ENCODE measurements around the gene LDLRAD3. TPM values are rescaled to one million over a fixed set of nuclear protein-coding genes. Genes with fewer than 3 reads are reported as not detected.

The LDLRAD3 gene
- total RNA-seq, 4 donors from 2014 or later: 10.2 to 41.9 (median 19.8) TPM

DNA sequence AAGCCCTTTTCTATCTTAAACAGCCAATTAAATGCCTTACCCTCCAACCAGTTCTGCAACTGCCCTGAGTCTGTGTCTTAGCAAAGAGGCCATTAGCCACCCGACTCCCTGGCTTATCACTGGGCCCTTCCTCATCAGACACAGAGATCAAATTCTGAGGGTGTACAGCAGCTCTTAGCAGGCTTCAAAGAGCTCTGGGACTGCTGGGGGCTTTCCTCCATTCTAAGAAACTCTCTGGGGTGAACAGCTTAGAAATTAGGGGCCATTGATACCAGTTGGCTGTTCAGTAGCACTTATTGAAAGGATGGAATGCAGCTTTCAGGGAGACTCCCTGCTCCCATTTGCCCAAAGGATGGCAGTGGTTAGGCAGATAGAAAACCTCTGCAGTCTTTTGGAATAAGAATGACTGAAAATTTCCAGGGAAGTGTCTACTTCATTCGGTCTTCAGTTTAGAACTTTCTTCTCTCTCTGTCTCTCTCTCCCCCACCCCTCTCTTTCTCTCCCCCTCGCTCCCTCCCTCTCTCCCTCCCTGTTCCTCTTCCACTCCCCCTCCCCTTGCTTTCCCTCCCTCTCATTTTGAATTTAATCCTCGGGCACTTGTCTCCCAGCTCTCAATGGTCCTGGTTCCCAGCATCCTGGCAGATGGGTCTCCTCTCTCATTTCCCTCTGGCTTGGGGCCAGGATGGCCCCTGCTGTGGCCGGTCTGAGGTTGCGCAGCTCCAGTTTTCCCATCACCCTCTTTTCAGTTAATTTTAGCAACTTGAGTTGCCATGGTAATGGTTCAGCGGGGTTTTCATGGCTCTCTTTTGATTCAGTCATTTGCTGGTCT, 268.9 kb downstream of the LDLRAD3 start:
- Histone ChIP-seq H3K27ac (no peak overlapping the region), H3K36me3 (no peaks in the 10 kb centered on the region), H3K4me1 (no peaks in the 10 kb centered on the region), H3K9me3 (no peaks in the 10 kb centered on the region), H3K27me3 (no peaks in the 10 kb centered on the region), H3K4me3 (no peak overlapping the region)
- no peak for DNase-seq
- TF ChIP-seq, protein P1, sequence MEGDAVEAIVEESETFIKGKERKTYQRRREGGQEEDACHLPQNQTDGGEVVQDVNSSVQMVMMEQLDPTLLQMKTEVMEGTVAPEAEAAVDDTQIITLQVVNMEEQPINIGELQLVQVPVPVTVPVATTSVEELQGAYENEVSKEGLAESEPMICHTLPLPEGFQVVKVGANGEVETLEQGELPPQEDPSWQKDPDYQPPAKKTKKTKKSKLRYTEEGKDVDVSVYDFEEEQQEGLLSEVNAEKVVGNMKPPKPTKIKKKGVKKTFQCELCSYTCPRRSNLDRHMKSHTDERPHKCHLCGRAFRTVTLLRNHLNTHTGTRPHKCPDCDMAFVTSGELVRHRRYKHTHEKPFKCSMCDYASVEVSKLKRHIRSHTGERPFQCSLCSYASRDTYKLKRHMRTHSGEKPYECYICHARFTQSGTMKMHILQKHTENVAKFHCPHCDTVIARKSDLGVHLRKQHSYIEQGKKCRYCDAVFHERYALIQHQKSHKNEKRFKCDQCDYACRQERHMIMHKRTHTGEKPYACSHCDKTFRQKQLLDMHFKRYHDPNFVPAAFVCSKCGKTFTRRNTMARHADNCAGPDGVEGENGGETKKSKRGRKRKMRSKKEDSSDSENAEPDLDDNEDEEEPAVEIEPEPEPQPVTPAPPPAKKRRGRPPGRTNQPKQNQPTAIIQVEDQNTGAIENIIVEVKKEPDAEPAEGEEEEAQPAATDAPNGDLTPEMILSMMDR (IDR thresholded peaks at IDR 0.05): no peak
- TF ChIP-seq POLR2A (IDR thresholded peaks at IDR 0.05): no peak
- intact Hi-C loops (cut with DNase I; ENCODE audit: low total_unique reads): no loop called here

DNA sequence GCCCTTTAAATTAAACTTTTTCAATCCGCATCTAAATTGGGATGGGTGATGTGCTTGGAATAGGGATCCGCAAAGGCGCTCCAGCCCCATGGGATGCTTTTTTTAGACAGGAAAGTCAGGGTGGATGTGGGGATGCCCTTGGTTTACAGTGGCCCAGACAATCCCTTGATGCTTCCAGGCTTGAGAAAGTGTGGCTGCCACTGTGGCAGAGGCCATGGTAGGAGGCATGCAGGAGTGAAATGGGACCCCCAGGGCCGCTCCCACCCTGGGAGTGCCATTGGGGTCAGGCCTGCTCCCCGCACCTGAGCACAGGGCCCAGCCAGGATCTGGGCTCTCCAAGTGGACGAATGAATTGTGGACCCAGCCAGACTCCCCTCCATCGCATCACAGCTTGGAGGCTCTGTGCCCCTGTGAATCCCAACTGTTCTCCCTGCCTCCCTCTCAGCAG, 269.6 kb downstream of the LDLRAD3 start:
- Histone ChIP-seq H3K36me3 (no peaks in the 10 kb centered on the region), H3K27me3 (no peaks in the 10 kb centered on the region), H3K27ac (no peak overlapping the region), H3K4me1 (no peaks in the 10 kb centered on the region), H3K4me3 (no peak overlapping the region), H3K9me3 (no peaks in the 10 kb centered on the region)
- no peak for DNase-seq
- TF ChIP-seq, protein P1 (IDR thresholded peaks at IDR 0.05): no peak
- no peak for TF ChIP-seq POLR2A (IDR thresholded peaks at IDR 0.05)
- intact Hi-C loops (cut with DNase I; ENCODE audit: low total_unique reads): no loop called here

DNA sequence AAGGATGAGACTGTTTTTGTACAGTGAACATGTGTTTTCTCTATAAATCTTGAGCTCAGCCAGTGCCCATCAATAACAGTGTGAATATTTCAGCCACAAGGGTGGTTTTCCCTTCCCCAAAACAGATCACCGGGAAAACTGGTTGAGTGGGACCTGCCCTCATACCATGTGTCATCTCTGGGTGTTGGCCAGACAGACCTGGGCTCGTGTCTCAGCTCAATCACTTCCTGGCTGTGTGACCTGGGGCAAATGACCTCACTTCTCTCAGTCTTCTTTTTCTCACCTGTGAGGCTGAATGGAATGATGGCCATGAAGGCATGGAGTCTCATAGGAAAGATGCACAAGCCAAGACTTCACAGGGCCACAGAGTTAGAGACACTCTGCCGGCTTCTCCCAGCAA, 270.6 kb downstream of the LDLRAD3 start:
- no peaks in the 10 kb centered on the region for H3K27me3 ChIP-seq
- no peak overlapping the region for H3K27ac ChIP-seq
- peaks cover 0 to under 1% of the 10 kb centered on the region in 2 donors for H3K9me3 ChIP-seq
- DNase-seq: no peak
- TF ChIP-seq, protein P1 (IDR thresholded peaks at IDR 0.05): no peak
- TF ChIP-seq POLR2A (IDR thresholded peaks at IDR 0.05): no peak
- intact Hi-C loops (cut with DNase I; ENCODE audit: low total_unique reads): no loop called here
- no peak overlapping the region for H3K4me3 ChIP-seq
- no peaks in the 10 kb centered on the region for H3K4me1 ChIP-seq
- no peaks in the 10 kb centered on the region for H3K36me3 ChIP-seq

DNA sequence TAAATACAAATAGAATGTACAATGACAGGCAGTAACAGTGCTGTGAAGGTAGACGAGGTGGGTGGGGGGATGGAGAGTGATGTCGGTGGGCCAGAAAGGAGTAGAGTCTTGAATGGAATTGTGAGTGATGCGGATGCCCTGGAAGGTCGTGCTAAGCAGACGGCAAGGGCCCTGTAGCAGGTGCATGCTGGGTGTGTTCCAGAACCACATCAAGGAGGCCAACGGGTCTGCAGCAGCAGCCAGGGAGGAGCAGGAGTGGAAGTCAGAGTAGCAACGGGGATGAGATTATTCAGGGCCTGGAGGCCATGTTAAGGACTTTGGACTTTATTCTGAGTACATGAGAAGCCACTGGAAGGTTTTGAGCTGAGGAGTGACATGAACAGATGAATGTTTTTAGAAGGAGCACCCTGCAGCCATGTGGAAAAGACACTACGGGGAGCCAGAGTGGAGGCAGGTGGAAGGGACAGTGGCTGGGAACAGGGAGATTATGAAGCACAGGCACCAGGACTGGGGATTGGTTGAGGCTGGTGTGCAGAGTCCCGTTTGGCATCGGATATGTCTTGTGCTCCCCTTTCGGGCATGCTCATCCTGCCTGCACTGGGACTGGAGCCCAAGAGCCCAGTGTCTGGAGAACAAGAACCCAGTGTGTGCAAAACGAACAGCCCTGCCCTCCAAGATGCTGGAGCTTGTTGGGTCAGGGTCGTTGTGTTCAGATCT, 271.3 kb downstream of the LDLRAD3 start:
- Histone ChIP-seq H3K27ac (no peak overlapping the region), H3K4me1 (no peaks in the 10 kb centered on the region), H3K9me3 (peaks cover 0 to 7% of the 10 kb centered on the region in 2 donors), H3K4me3 (no peak overlapping the region), H3K27me3 (no peaks in the 10 kb centered on the region), H3K36me3 (no peaks in the 10 kb centered on the region)
- intact Hi-C loops (cut with DNase I; ENCODE audit: low total_unique reads): no loop called here
- TF ChIP-seq, protein P1 (IDR thresholded peaks at IDR 0.05): no peak
- no peak for TF ChIP-seq POLR2A (IDR thresholded peaks at IDR 0.05)
- DNase-seq: no peak

DNA sequence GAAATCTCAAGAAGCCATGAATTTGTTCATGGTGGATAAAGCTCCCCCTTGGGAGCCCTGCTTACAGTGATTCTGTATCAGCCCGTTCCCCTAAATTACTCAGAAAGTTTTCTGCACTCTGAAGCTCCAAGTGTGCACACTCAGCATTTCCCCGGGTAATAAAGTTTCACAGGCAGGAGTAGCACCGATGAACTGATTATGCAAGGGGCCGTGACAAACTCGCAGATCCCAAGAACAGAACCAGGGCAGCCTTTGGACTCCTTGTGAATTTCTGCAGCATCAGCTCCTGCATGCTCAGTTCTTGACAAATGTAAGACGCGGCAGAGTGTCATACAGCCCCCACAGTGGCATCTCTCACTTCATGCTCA, 271.8 kb downstream of the LDLRAD3 start:
- Histone ChIP-seq H3K27ac (no peak overlapping the region), H3K36me3 (no peaks in the 10 kb centered on the region), H3K4me3 (no peak overlapping the region), H3K9me3 (peaks cover 0 to 7% of the 10 kb centered on the region in 2 donors), H3K27me3 (no peaks in the 10 kb centered on the region), H3K4me1 (no peaks in the 10 kb centered on the region)
- no peak for DNase-seq
- intact Hi-C loops (cut with DNase I; ENCODE audit: low total_unique reads): no loop called here
- TF ChIP-seq, protein P1 (IDR thresholded peaks at IDR 0.05): no peak
- TF ChIP-seq POLR2A (IDR thresholded peaks at IDR 0.05): no peak

Measured in uterus (tissue), 4 donors.